B cell (primary cell): Measurements from ENCODE around the gene ISM1. TPM values are rescaled to one million over a fixed set of nuclear protein-coding genes. Genes with fewer than 3 reads are reported as not detected.

Source experiments
- ATAC-seq: fragments of 200-7000 bp; cut with Tn5 transposase; one replicate; pipeline ENCODE4 v1.10.0; 2021; ENCODE audit warnings: low read depth, mild to moderate bottlenecking, moderate number of reproducible peaks, moderate library complexity
- CTCF ChIA-PET: fragments of 350-600 bp; sonication (Branson Sonifier 250); formaldehyde crosslinking; loops from one replicate; lab custom pipeline; 2021; ENCODE audit warnings: antibody characterized with exemption, inconsistent platforms; lab: Charles Lee
- POLR2A ChIA-PET: fragments of 350-600 bp; sonication (Branson Sonifier 250); formaldehyde crosslinking; loops from one replicate; lab custom pipeline; 2021; ENCODE audit warnings: antibody characterized with exemption; lab: Charles Lee
- DNase-seq: peaks from one replicate; pipeline ENCODE4 v3.0.0; 2013
- H2AFZ ChIP-seq: 2 replicates; pipeline ENCODE4 v1.6.1; 2012; ENCODE audit warnings: mild to moderate bottlenecking, low read depth, low read length; ENCODE audit not compliant: insufficient read depth, poor library complexity, severe bottlenecking
- H3K27ac ChIP-seq, 2 donors: 1 replicate in 1 of 2; 2 replicates in 1 of 2; pipeline ENCODE4 v1.5.1; 2012 to 2013; ENCODE audit warnings: low read length in 2 of 2, mild to moderate bottlenecking in 2 of 2, moderate library complexity in 1 of 2
- H3K27me3 ChIP-seq, 4 experiments: fragments of 200-600 bp in 1 of 4; sonication (generic) in 1 of 4; replicated peaks in 1 of 4; 1 replicate in 2 of 4; 2 replicates in 2 of 4; pipeline versions ENCODE4 v1.6.1 to v1.7.0; 2013 to 2016; ENCODE audit warnings: low read length in 3 of 4, mild to moderate bottlenecking in 2 of 4, mixed read lengths in 1 of 4, moderate library complexity in 1 of 4; ENCODE audit not compliant: insufficient read depth in 4 of 4, control insufficient read depth in 3 of 4; ENCODE audit errors: control extremely low read depth in 1 of 4
- H3K36me3 ChIP-seq, 2 experiments: replicated peaks in 1 of 2; 1 replicate in 1 of 2; 2 replicates in 1 of 2; pipeline versions ENCODE4 v1.6.1 to v1.7.1; 2013; ENCODE audit warnings: low read length in 1 of 2; ENCODE audit not compliant: insufficient read depth in 2 of 2, control insufficient read depth in 1 of 2; ENCODE audit errors: control extremely low read depth in 1 of 2, extremely low read depth in 1 of 2
- H3K4me1 ChIP-seq, 2 donors: fragments of 200-600 bp in 1 of 2; sonication (generic) in 1 of 2; 1 replicate in 1 of 2; 2 replicates in 1 of 2; pipeline versions ENCODE4 v1.5.1 to v1.6.1; 2013 to 2017; ENCODE audit warnings: low read length in 2 of 2; ENCODE audit not compliant: control insufficient read depth in 2 of 2, insufficient read depth in 2 of 2
- H3K4me2 ChIP-seq: replicated peaks from 2 replicates; pipeline ENCODE3; 2012; ENCODE audit warnings: mild to moderate bottlenecking, low read depth, low read length; ENCODE audit not compliant: poor library complexity, severe bottlenecking
- H3K4me3 ChIP-seq, 5 experiments: fragments of 200-600 bp in 1 of 5; sonication (generic) in 1 of 5; 1 replicate in 3 of 5; 2 replicates in 2 of 5; pipeline versions ENCODE4 v1.5.1 to v1.7.0; 2011 to 2016; ENCODE audit warnings: low read length in 4 of 5, mild to moderate bottlenecking in 4 of 5, low read depth in 2 of 5, control low read depth in 1 of 5, moderate library complexity in 1 of 5; ENCODE audit not compliant: insufficient read depth in 1 of 5; ENCODE audit errors: control extremely low read depth in 1 of 5, extremely low read depth in 1 of 5
- H3K79me2 ChIP-seq: fragments of 200-600 bp; sonication (generic); one replicate; pipeline ENCODE4 v1.6.0; 2016; ENCODE audit warnings: low read length; ENCODE audit not compliant: control insufficient read depth, insufficient read depth
- H3K9ac ChIP-seq: fragments of 200-600 bp; sonication (generic); 2 replicates; pipeline ENCODE4 v1.6.1; 2017; ENCODE audit warnings: mild to moderate bottlenecking, low read length, moderate library complexity
- H3K9me3 ChIP-seq, 3 donors: one replicate each; pipeline versions ENCODE4 v1.6.1 to v1.7.1; 2013; ENCODE audit warnings: low read length in 2 of 3; ENCODE audit not compliant: control insufficient read depth in 2 of 3, insufficient read depth in 1 of 3; ENCODE audit errors: control extremely low read depth in 1 of 3
- H4K20me1 ChIP-seq: 2 replicates; pipeline ENCODE4 v1.6.0; 2012; ENCODE audit warnings: mild to moderate bottlenecking, low read length; ENCODE audit not compliant: insufficient read depth, control insufficient read depth, poor library complexity, severe bottlenecking
- H3K27ac Mint-ChIP-seq: one replicate; pipeline ENCODE4 v1.8.0; 2021; ENCODE audit warnings: mixed read lengths
- H3K27me3 Mint-ChIP-seq: one replicate; pipeline ENCODE4 v1.8.0; 2021; ENCODE audit warnings: mixed read lengths
- H3K4me1 Mint-ChIP-seq: one replicate; pipeline ENCODE4 v1.8.0; 2021; ENCODE audit warnings: mixed read lengths
- H3K4me3 Mint-ChIP-seq: one replicate; pipeline ENCODE4 v1.8.0; 2021; ENCODE audit warnings: mixed read lengths
- H3K9me3 Mint-ChIP-seq: one replicate; pipeline ENCODE4 v1.8.0; 2022; ENCODE audit warnings: mixed read lengths; ENCODE audit not compliant: insufficient read depth
- CTCF ChIP-seq: fragments of 200-600 bp; IDR thresholded peaks from one replicate; pipeline ENCODE4 v1.8.0; 2022; ENCODE audit warnings: antibody characterized with exemption, mild to moderate bottlenecking
- EZH2 ChIP-seq: IDR thresholded peaks from 2 replicates; pipeline ENCODE4 v1.6.1; 2012; ENCODE audit warnings: borderline replicate concordance, low read depth, mild to moderate bottlenecking, moderate library complexity, low read length; ENCODE audit not compliant: insufficient read depth, poor library complexity, severe bottlenecking
- WGBS: methylation state at CpG from one replicate; pipeline ENCODE4 v1.1.5; 2013; ENCODE audit warnings: missing lambda C conversion rate; ENCODE audit not compliant: insufficient coverage; 5-methylcytosine and 5-hydroxymethylcytosine counted together
- intact Hi-C: fragments of 100-400 bp; cut with micrococcal nuclease; formaldehyde crosslinking; loops from one replicate; pipeline ENCODE4 v1.10.0; 2022
- polyA plus RNA-seq: library from polyadenylated mRNA; depleted of rRNA; stranded (reverse); fragments of >200 nt; gene quantifications from 2 replicates; pipeline ENCODE4 v1.2.3, GENCODE V29; 2012
- total RNA-seq, 2 donors: library from RNA; stranded (reverse); fragments of 120-200 nt in 1 of 2; gene quantifications; 1 replicate in 1 of 2; 2 replicates in 1 of 2; pipeline versions ENCODE4 v1.2.3 to v1.2.4, GENCODE V29; 2013 to 2022

Gene ISM1
- total and polyA plus RNA-seq, 2 donors (not counting 1 experiment from before 2014, with no cell fraction given) = not detected

GRCh38 chr20:13243826-13244376 lies 22.8 kb downstream of the ISM1 start:
- DNase-seq = no peak
- intact Hi-C loops = no loop called here
- Histone ChIP-seq H3K36me3 (no peaks in the 10 kb centered on the region), H3K4me1 (peaks cover 4 to 6% of the 10 kb centered on the region in 2 donors), H3K9me3 (no peaks in the 10 kb centered on the region), H3K4me2 (no peak overlapping the region), H3K9ac (no peak overlapping the region), H4K20me1 (no peaks in the 10 kb centered on the region), H2AFZ (no peak overlapping the region), H3K4me3 (no peak overlapping the region), H3K27me3 (no peaks in the 10 kb centered on the region), H3K27ac (no peak overlapping the region), H3K79me2 (no peaks in the 10 kb centered on the region)
- whole genome bisulfite sequencing = no CpG with 5 or more reads among the region's 2 CpGs
- no peak for ATAC-seq
- Mint-ChIP-seq H3K9me3 (no peaks in the 10 kb centered on the region), H3K27me3 (no peaks in the 10 kb centered on the region), H3K4me3 (no peak overlapping the region), H3K4me1 (no peaks in the 10 kb centered on the region), H3K27ac (no peak overlapping the region)
- ChIA-PET CTCF (interaction anchor here (0.6 to 0.8 kb wide), 2 partner anchors 9 to 11 kb away, joined by 3 to 4 read pairs; no protein-coding TSS in a partner anchor), POLR2A (no interaction called here)
- TF ChIP-seq EZH2 (no peak), CTCF (no peak)

- no peaks in the 10 kb centered on the region for H3K36me3 ChIP-seq
- ATAC-seq (no peak), DNase-seq (no peak)
- ChIA-PET POLR2A (no interaction called here), CTCF (no interaction called here)
- H3K27ac ChIP-seq = no peak overlapping the region
- WGBS = 60% methylated on average over 1 of the region's 2 CpGs
- intact Hi-C loops = no loop called here
- H4K20me1 ChIP-seq = no peaks in the 10 kb centered on the region
- peaks cover 4 to 6% of the 10 kb centered on the region in 2 donors for H3K4me1 ChIP-seq
- H3K9ac ChIP-seq = no peak overlapping the region
- Mint-ChIP-seq H3K27me3 (no peaks in the 10 kb centered on the region), H3K9me3 (no peaks in the 10 kb centered on the region), H3K4me1 (no peaks in the 10 kb centered on the region), H3K4me3 (no peak overlapping the region), H3K27ac (no peak overlapping the region)
- H3K79me2 ChIP-seq = no peaks in the 10 kb centered on the region
- no peaks in the 10 kb centered on the region for H3K9me3 ChIP-seq
- H3K4me3 ChIP-seq = no peak overlapping the region
- no peaks in the 10 kb centered on the region for H3K27me3 ChIP-seq
- TF ChIP-seq CTCF = no peak
- H2AFZ ChIP-seq = no peak overlapping the region
- H3K4me2 ChIP-seq = no peak overlapping the region
Observed at GRCh38 chr20:13245250-13245723, 24.2 kb downstream of the ISM1 start.
